EL (cell line): ENCODE results near the gene HVCN1.

Experiments
- DNase-seq: peaks from one replicate; pipeline ENCODE4 v3.0.0-alpha.2; 2016

The HVCN1 gene

GRCh38 chr12:110613771-110614684, 74.9 kb downstream of the HVCN1 start, which contains the start of gene TCTN1:
TSS of gene TCTN1 (plus strand) at chr12:110614129. CDS start at chr12:110614183, 54 bp downstream.
- peak; percentile 95 for DNase-seq

- no peak for DNase-seq
Measured at GRCh38 chr12:110613071-110613770, 75.7 kb downstream of the HVCN1 start.

GRCh38 chr12:110606253-110606611, 82.7 kb downstream of the HVCN1 start:
- no peak for DNase-seq

- DNase-seq, result peak; percentile 58
Measured at GRCh38 chr12:110602085-110602814, 86.7 kb downstream of the HVCN1 start.

GRCh38 chr12:110600254-110600653, 88.7 kb downstream of the HVCN1 start:
- peak; percentile 52 for DNase-seq

- no peak for DNase-seq
Measured at GRCh38 chr12:110599334-110599733, 89.6 kb downstream of the HVCN1 start.
